NCI-H2227 (cell line): ENCODE measurements around the gene SUPT3H.
"Not testable (repeated sequence)": the region's sequence is repeated elsewhere in the genome, so short reads cannot be mapped to it uniquely, and the experiment has no call there.

Experiments used
- DNase-seq: peaks from one replicate; lab custom pipeline; 2025; ENCODE audit not compliant: unreplicated experiment; lab: John Stamatoyannopoulos, UW

SUPT3H gene

DNA sequence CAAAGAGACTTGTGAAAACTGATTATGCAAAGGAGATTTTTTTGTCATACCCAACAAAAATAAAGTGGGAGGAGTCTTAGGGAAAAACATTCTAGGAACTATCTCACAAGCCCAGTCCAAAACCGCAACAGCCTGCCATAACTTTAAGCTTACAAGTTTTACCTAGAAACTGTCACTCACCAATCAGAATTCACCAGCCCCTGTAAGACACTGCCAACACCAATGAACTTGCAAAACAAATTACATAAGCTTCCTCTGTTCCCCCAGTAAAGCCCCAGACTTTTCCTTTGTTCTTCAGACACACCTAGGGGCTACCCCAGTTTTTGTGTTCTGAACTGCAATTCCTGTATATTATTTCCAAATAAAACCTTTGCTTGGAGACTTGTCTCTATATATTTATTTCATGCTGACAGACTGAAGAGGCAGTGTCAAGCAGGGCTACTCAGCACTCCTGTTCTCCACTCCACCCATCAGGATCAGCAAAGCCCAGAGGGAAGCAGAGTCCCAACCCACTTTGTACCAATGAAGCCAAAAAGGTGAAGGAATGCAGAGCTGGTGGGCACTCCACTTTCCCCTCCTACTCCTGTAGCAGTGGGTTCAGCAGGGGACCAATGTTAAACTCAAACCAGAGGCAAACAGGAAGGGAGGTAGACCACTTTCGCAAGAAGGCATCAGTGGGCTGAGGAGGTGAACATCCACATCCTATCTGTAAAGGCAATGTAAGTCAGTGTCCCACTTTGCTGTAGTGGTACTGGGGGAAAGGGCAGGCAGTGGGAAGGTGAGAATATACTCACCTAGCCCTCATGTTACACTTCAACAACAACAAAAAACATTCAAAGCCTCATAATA is 192.1 kb downstream of the SUPT3H start:
- DNase-seq: no peak

DNA sequence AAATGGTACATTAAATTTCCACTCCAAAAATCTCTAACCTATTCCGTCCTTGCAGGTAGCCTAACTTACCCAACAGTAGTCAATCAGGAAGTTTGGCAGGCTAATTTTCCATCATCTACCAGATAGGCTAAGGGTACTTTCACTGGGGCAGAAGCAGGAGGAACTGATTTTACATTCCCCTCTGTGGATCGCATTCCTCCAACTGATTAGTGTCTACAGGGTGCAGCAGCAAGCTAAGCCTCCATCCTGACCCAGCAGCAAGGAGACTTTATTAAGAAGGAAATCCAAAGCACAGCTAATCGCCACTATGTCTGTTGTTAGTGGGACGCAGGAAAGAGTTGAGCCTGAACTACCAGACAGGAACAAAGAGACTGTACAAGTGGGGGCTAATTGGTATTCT is 192.8 kb downstream of the SUPT3H start:
- DNase-seq: no peak

- no peak for DNase-seq
Measured at GRCh38 chr6:45184040-45184439, 193.7 kb downstream of the SUPT3H start.

DNA sequence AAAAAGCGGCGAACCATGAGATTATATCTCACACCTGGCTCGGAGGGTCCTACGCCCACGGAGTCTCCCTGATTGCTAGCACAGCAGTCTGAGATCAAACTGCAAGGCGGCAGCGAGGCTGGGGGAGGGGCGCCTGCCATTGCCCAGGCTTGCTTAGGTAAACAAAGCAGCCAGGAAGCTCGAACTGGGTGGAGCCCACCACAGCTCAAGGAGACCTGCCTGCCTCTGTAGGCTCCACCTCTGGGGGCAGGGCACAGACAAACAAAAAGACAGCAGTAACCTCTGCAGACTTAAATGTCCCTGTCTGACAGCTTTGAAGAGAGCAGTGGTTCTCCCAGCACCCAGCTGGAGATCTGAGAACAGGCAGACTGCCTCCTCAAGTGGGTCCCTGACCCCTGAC is 201.4 kb downstream of the SUPT3H start:
- not testable (repeated sequence) for DNase-seq

DNA sequence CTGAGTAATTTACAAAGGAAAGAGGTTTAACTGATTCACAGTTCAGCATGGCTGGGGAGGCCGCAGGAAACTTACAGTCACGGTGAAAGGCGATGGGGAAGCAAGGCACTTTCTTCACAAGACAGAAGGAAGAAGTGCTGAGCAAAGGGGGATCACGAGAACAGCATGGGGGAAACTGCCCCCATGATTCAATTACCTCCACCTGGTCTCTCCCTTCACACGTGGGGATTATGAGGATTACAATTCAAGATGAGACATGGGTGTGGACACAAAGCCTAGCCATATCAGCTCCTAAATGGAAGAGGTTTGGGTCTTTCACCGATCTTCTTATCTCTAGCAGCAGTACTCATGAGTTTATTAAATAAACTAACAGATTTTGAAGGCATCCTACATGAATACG is 202.5 kb downstream of the SUPT3H start:
- DNase-seq: no peak

- no peak for DNase-seq
Measured at GRCh38 chr6:45174045-45174444, 203.7 kb downstream of the SUPT3H start.

DNA sequence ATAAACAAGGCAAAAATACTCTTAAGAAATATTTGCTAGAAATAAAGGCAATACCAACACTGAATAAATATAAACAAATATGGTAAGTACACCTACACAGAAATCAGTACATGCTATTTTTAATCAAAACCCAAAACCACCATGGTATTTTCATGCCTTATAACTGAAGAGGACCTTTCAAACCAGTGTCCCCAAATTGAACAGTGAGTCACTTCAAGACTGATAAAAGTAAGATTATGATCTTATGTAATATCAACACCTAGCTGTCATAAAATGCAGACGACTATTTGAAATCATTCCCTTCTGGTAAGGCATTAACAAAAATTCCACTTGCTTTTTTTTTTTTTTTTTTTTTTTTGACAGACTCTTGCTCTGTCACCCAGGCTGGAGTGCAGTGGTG is 206.4 kb downstream of the SUPT3H start:
- DNase-seq: no peak

DNA sequence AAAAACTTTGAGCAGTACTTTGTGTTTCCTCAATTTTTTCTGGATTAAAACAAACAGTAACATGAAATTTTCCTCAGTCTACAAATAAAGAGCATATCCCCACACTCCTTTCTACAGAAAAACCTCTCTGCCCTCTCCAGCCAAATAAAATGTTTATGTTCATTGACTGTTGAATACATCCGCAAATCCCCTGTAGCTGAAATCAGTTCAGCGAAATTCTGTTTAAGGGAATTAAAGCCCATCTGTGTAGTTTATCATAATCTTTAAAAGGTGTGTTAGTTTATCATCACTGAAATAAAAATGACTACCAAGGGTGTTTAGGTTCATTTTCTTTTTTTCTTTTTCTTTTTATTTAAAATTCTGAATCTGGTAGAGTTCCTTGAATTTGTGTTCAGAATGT is 207.4 kb downstream of the SUPT3H start:
- no peak for DNase-seq

DNA sequence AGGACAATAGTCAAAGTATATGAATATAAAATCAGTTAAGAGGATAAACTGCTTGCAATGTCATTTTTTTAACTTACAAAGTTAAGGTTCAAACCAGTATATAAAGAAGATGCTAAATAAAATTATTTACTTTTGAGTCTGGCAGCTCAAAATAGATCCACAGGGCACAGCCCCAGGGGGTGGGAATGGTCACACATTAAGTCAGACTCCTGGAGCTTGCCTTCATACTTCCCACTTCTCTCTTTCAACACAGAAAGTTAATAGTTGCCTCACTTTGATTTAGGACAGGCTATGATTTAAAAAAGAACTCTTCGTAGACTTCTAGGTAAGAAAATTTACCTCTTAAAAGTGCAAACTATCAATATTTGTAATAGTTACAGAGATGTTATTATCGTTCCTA is 207.9 kb downstream of the SUPT3H start:
- no peak for DNase-seq

DNA sequence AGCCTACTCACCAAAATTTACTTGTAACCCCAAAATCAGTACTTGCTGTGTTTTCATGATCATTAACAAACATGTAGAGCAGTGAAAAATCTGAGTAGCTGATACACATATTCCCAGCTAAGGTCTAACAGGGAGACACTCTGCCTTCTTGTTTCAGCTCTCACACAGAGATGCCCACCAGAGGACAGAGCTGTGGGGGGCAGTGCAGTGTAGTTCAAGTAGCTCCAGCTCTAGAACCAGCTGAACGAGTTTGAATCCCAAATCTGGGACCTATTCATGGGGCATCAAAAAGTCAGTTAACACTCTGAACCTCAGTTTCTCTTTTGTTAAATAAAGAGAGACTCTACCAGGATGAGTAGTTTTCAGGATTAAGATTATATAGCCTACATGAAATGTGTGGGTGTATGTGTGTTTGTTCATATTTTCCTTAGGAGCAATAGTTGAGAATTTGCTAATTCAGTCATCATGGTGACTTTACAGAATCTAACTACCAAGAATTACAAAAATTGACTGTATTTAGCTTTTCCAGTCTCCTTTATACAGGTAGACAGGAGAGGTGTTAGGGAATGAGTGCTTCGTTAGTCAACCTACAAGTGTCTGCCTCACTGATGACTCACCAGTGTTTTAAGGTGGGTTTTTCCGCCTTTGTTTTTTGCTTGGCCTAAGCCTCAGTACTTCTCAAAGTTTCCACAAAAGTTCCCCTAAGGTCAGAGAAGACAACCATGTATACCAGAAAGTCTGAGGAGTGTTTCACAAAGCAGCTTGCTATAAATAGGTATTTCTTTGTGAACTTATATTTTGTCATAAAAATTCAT is 213.6 kb downstream of the SUPT3H start:
- DNase-seq: no peak

DNA sequence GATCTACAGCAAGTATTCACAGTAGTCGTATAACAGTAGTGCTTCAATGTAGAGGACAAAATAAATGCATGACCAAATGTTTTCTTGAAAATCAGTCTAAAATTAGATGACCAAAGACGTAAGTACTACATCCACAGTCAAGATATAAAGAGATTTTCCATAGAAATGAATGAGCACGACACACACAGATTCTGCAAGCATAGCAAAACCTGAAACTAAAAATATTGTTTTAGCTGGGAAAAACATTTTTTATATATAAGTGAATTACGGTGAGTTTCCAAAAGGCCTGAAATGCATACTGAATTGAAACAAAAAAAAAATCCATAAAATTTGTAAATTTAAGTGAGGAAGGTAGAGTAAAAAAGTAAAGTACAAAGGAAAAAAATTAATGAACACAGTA is 217.4 kb downstream of the SUPT3H start:
- DNase-seq: no peak

DNA sequence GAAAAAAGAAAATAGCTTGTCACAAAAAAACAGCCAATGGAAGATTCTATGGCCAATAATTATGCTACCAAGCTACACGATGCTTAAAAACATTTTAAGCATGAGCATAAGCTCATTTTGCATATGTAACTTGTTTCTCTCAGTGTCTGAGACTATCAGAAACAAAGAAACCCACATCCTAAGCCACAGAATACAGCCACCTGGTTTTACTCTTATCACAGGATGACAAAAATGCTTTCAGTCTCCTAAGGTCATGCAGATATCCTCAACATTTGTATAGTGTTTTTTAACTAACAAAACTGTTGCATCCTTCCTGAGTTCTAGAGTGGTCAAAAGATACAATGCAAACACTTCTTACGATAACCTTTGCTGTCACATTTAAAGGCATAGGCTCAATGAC is 221.7 kb downstream of the SUPT3H start:
- DNase-seq: no peak

- DNase-seq: no peak
Measured at GRCh38 chr6:45155341-45155894, 222.3 kb downstream of the SUPT3H start.

DNA sequence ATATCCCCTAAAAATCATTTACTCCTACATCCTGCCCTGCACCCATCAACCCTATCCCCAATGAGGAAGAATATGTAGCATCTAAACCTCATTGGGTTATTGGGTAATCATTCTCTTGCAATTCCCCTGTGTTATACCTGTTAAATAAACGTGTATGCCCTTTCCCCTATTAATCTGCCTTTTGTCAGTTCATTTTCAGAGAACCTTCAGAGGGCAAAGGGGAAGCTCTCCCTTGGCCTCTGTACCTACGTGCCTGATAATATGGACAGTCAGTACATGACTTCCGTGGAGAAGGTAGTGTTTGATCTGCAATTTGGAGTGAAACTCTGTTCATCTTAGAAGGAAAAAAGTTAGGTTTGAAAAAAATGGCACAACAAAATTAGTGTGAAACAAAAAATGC is 223.1 kb downstream of the SUPT3H start:
- DNase-seq: no peak

GRCh38 chr6:45148711-45149341 is 228.9 kb downstream of the SUPT3H start:
- no peak for DNase-seq

DNA sequence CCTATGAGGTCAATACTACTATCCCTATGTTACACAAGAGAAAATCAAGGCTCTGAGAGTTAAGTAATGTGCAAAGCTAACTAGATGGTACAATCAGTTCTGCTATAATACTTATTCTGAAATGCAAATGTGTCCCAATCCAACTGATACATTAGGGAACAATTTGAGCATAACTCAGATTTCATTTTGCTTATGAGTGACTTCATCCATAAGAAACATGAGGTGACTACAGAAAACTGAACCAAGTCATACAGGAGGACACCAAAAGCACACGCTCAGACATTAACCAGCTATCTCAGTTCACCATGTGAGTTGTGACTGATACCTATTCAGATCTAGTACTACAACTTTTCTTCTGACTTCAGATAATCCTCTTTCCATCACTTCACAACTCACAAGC is 229.5 kb downstream of the SUPT3H start:
- no peak for DNase-seq

DNA sequence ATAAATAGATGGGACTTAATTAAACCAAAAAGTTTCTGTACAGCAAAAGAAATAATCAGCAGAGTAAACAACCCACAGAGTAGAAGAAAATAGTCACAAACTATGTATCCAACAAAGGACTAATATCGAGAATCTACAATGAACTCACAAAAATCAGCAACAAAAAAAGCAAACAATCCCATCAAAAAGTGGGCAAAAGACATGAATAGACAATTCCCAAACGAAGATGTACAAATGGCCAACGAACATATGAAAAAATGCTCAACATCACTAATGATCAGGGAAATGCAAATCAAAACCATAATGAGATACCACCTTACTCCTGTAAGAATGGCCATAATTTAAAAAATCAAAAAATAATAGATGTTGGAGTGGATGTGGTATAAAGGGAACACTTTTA is 232.1 kb downstream of the SUPT3H start:
- not testable (repeated sequence) for DNase-seq

DNA sequence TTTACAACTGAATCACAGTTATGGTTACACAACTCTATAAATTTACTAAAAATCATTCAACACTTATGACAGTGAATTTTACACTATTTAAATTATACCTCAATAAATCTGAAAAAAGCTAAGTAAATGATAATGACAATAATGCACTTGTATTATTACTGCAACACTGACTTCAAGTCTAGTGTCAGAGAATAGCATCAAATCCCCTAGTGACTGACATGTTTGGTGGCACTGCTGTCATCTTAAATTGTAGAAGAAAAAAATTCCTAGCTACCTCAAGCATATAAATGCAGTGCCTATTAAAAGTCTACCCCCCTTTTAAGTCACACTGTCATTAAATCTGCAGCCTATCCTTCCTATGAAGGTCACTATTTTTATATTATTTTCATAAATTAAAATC is 239.0 kb downstream of the SUPT3H start:
- no peak for DNase-seq

DNA sequence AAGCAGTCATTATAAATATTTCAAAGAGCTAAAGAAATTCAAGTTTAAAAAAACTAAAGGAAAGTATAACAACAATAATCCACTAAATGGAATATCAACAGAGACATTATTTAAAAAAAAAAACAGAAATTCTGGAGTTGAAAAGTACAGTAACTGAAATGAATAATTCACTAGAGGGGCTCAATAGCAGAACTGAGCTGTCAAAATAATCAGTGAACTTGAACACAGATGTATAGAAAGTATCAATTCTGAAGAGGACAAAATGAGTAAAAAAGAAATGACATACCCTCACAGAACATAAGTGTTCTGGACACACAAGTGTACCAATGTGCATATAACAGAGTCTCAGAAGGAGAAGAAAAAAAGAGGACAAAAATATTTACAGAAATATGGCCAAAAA is 241.2 kb downstream of the SUPT3H start:
- no peak for DNase-seq

DNA sequence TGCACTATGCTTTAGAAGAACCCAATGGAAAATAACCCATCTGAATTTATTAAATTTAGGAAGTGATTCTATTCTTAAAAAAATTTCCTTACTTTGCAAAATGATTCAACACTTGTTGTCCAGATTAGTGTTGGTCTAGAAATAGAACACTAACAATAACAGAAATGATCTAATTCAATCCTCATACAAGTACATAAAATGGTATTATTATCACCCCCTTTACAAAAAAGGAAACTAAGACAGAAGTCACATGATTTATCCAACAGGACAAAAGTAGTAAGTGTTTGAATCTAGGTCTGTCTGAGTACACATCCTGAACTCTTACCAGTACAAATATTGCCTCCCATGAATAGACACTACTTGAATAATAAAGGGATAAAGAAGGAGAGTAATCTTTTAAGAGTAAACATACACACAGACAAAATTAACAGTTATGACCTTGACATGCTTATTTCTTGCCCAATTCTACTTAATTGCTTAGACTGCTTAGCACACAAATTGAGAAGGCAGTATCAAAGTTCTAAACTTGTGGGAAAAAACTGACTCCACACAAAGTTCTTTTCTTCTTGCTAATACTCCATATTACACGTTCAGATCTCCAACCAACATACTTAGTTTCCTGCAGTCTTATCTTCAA is 245.0 kb downstream of the SUPT3H start:
- DNase-seq: no peak

DNA sequence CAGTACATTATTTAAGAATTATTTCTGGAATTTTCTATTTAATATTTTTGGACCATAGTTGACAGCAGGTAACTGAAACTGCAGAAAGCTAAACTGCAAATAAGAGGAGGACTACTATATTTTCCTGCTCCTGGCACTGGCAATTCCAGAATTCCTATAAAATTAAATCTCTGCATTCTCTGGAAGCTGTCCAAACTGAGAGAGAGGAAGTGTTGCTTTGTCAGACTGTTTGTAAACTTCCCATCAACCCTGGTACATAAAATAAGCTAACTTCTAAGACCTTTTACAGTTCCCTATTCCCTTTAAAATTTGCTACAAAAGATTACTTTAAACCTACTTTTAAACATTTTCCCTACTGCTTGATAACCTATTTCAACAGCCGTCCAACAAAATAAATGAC is 245.7 kb downstream of the SUPT3H start:
- no peak for DNase-seq
